SJCRH30 (cell line): ENCODE measurements around the gene CLASP1. TPM values are rescaled to one million over a fixed set of nuclear protein-coding genes. Genes with fewer than 3 reads are reported as not detected.
A peak's percentile ranks its signal among the peaks of the same experiment; 100 is the strongest.

ENCODE experiments used
- DNase-seq, 2 experiments: peaks; one replicate each; pipeline ENCODE4 v3.0.0-alpha.2; 2015 to 2020
- H3K27ac ChIP-seq: fragments of 250-450 bp; sonication (Bioruptor Pico); 2 replicates; pipeline ENCODE4 v1.5.1; 2020; ENCODE audit warnings: mild to moderate bottlenecking, moderate library complexity
- H3K27me3 ChIP-seq: fragments of 250-450 bp; sonication (Bioruptor Pico); 2 replicates; pipeline ENCODE4 v1.5.1; 2020; ENCODE audit warnings: mild to moderate bottlenecking, moderate library complexity
- H3K36me3 ChIP-seq: fragments of 250-450 bp; sonication (Bioruptor Pico); 2 replicates; pipeline ENCODE4 v1.5.1; 2020; ENCODE audit warnings: mild to moderate bottlenecking, moderate library complexity
- H3K4me1 ChIP-seq: fragments of 250-450 bp; sonication (Bioruptor Pico); 2 replicates; pipeline ENCODE4 v1.5.1; 2020; ENCODE audit warnings: mild to moderate bottlenecking, moderate library complexity
- H3K4me3 ChIP-seq: fragments of 250-450 bp; sonication (Bioruptor Pico); 2 replicates; pipeline ENCODE4 v1.5.1; 2020; ENCODE audit warnings: mild to moderate bottlenecking, moderate library complexity
- H3K9me3 ChIP-seq: fragments of 250-450 bp; sonication (Bioruptor Pico); replicated peaks from 2 replicates; pipeline ENCODE4 v1.5.1; 2020; ENCODE audit warnings: mild to moderate bottlenecking, moderate library complexity
- total RNA-seq: library from RNA; depleted of rRNA; stranded (reverse); fragments of >200 nt; shearing (Covaris generic); gene quantifications from 2 replicates; pipeline ENCODE4 v1.2.3, GENCODE V29; 2014

The CLASP1 gene
- total RNA-seq, 1 experiment from 2014 or later: 53.8 TPM

DNA sequence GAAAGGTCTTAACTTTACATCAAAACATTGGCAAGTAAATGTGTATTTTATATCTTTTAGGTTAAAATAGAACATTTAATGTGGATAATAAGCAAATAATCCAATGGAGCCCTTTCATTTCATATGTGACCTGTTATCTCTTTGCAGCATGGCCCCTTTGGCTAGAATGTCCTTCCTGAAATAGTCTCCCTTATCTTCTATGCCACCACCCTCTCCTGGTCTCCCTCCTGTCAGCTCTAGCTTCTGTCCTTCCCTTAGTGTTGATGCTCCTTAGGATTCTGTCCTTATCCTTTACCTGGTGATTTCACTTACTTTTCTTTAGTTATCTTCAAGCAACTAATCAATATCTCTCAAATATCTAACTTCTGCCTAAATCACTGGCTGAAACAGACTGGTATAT lies 277.2 kb downstream of the CLASP1 start:
- no peak overlapping the region for H3K27ac ChIP-seq
- H3K36me3 ChIP-seq: peaks cover 19% of the 10 kb centered on the region
- H3K27me3 ChIP-seq: no peaks in the 10 kb centered on the region
- no peak for DNase-seq
- no peaks in the 10 kb centered on the region for H3K9me3 ChIP-seq
- no peaks in the 10 kb centered on the region for H3K4me1 ChIP-seq
- no peak overlapping the region for H3K4me3 ChIP-seq

DNA sequence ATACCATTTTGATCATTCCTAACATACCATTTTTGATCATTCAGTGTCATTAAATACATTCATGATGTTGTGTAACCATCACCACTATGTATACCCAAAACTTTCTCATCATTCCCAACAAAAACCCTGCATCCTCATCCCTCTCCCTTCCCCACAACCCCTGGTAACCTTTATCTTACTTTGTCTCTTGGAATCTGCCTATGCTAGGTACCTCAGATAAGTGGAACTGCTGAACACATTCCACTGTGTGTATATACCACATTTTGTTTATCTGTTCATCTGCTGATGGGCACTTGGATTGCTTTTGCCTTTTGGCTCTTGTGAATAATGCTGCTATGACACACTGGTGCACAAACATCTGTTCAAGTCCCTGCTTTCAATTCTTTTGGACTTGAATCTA lies 280.4 kb downstream of the CLASP1 start:
- H3K27me3 ChIP-seq: no peaks in the 10 kb centered on the region
- peaks cover 6% of the 10 kb centered on the region; the same call in 1 of the 2 replicates for H3K36me3 ChIP-seq
- DNase-seq: no peak

DNA sequence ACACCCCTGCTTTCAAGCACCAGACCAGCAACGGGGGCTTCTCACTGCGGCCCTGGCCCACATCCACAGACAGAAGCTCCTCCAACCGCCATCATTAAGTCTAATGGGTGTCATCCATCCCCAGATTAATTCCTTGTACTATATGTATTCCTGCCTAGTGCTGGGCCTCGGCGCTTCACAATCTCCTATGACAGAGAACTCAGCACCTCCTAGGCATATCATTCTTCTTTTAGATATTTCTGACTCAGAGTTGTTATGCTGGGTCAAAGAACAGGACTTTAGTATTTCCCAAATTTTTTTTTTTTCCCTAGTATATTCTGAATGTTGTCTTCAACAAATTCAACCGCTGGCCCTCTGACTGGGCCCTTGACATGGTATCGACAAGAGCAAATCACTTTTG lies 281.1 kb downstream of the CLASP1 start:
- Histone ChIP-seq H3K4me3 (no peak overlapping the region), H3K4me1 (no peaks in the 10 kb centered on the region), H3K27me3 (no peaks in the 10 kb centered on the region), H3K36me3 (peaks cover 7% of the 10 kb centered on the region; the same call in 1 of the 2 replicates), H3K9me3 (no peaks in the 10 kb centered on the region), H3K27ac (no peak overlapping the region)
- no peak for DNase-seq

More for the DNA sequence above, 280.4 kb downstream of the CLASP1 start:
- H3K4me1 ChIP-seq: no peaks in the 10 kb centered on the region
- H3K4me3 ChIP-seq: no peak overlapping the region
- H3K9me3 ChIP-seq: no peaks in the 10 kb centered on the region
- H3K27ac ChIP-seq: no peak overlapping the region

DNA sequence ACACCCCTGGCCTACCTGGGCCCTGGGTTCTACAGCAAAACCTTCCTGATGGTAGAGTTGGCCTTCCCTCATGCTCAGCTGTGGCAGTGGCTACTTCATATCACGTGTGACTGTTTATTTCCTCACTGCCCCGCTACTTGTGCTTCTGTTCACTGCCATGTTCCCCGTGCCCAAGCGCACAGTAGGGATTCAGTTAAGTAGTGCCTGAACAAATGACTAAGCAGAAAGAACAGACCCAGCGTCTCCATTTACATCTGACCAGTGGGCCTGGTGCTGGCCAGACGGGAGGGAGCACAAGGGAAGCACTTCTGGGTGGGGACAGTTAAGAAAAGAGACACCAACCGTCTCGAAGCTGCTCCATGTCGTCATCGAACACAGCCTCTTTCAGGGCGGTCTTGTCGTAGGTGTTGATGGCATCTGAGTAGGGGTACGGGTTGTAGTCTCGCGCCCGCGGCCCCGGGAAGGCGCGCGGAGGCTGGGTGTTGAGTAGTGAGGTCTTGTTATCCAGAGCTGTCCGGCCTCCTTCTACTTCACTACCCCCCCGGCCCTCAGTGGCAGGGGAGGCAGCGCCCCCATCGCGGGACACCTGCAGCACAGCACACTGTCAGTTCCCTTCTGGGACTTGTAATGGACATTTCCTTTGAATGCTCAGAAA lies 281.9 kb downstream of the CLASP1 start:
- DNase-seq: no peak

DNA sequence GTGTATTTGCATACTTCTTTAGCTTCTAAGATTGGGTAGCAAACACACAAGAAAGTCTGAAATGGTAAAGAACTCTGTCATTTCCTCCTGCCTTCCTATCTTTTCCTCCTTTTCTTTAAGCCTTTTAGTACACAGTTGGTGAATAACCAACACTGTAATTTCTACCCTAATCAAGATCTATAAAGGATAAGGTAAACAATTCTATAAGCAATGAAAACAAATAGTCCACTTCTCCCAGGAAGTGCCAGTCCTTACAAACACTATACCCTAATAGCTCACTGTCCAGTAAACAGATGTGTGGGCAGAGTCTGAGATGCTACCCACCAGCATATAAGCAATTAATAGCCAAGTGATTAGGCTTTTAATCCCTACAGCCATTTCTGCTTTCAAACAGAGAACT lies 283.2 kb downstream of the CLASP1 start:
- H3K36me3 ChIP-seq: peaks cover 17% of the 10 kb centered on the region; the same call in 1 of the 2 replicates
- no peak for DNase-seq
- no peak overlapping the region for H3K4me3 ChIP-seq
- no peaks in the 10 kb centered on the region for H3K9me3 ChIP-seq
- H3K4me1 ChIP-seq: no peaks in the 10 kb centered on the region
- no peaks in the 10 kb centered on the region for H3K27me3 ChIP-seq
- H3K27ac ChIP-seq: no peak overlapping the region

More for the DNA sequence above, 281.9 kb downstream of the CLASP1 start:
- Histone ChIP-seq H3K36me3 (peaks cover 11% of the 10 kb centered on the region; the same call in 1 of the 2 replicates), H3K9me3 (no peaks in the 10 kb centered on the region), H3K27me3 (no peaks in the 10 kb centered on the region), H3K4me1 (no peaks in the 10 kb centered on the region), H3K4me3 (no peak overlapping the region), H3K27ac (no peak overlapping the region)

DNA sequence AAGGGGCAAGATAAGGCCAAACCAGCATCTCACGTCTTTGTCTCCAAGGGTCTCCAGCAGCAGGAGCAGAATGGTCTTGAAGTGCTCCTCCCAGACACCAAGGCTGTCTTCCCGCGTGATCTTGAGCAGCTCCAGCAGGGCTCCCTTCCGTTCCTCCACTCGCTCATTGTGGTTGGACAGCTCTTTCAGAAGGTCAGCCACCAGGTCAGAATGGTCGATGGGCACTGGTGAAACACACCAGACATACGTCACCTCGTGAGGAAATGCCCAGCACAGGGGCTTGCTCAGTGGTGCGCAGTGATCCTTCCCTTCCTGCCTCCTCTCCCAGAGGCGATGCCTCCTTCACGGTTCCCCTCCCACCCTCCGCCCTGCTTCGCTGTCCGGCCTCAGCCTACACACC lies 284.2 kb downstream of the CLASP1 start:
- H3K27ac ChIP-seq: no peak overlapping the region
- no peaks in the 10 kb centered on the region for H3K4me1 ChIP-seq
- H3K4me3 ChIP-seq: no peak overlapping the region
- H3K9me3 ChIP-seq: no peaks in the 10 kb centered on the region
- no peak for DNase-seq
- H3K27me3 ChIP-seq: no peaks in the 10 kb centered on the region
- peaks cover 17% of the 10 kb centered on the region; the same call in 1 of the 2 replicates for H3K36me3 ChIP-seq

DNA sequence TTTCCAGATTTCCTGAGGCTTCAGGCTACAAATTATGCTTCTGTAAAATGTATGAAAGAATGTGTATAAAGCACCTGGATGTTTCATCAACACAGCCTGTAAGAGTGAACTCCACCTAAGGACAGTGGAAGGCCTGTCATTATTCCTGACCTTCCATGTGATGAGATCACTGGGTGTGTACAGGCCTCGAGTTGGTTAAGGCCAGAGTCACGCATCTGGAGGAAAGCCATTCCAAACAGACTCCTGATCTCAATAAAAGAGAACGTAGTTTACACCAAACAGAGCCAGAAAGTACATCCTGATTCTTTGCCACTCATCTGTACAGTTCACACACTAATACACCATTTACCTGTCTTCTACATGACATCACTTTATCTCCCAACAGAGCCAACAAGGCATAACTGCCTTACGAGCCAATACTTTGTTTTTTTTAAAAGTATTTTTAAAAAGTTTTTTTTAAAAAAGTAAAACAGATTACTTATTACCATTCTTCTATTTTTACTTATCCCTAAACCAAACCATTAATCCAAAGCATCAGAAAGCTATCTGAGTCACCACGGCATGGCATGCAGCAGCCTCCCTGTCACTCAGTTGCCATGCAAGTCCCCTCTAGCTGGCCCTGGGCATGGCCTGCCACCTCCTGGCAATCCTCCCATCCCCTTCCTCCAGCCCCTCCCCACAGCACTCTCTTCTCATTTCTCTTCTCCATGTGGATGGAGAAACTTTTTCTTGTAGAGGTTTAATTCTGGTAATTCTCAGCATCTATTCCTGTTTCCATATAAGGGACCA lies 285.4 kb downstream of the CLASP1 start:
- no peak overlapping the region for H3K4me3 ChIP-seq
- no peaks in the 10 kb centered on the region for H3K4me1 ChIP-seq
- peaks cover 18% of the 10 kb centered on the region; the same call in 1 of the 2 replicates for H3K36me3 ChIP-seq
- no peaks in the 10 kb centered on the region for H3K27me3 ChIP-seq
- no peak for DNase-seq
- H3K9me3 ChIP-seq: no peaks in the 10 kb centered on the region
- no peak overlapping the region for H3K27ac ChIP-seq

DNA sequence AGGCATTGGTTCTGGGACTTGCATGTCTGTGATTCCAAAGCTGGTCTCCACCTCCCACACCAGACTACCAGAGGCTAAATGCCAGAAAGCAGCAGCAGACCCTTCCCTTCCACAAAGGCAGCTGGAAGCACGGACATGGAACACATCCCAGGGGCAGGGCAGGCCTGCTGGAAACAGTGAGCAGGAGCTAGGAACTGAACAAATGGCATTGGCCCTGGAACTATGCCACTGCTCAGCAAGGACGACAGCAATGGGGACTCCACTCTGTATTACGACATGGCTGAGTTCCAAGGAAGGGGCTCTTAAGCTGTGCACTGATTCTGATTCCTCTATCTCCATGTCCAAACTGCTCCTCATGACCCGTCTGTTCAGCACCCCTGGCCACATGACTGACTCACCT lies 286.5 kb downstream of the CLASP1 start:
- Histone ChIP-seq H3K36me3 (peaks cover 19% of the 10 kb centered on the region), H3K27ac (no peak overlapping the region), H3K27me3 (no peaks in the 10 kb centered on the region), H3K4me3 (no peak overlapping the region), H3K9me3 (no peaks in the 10 kb centered on the region), H3K4me1 (no peaks in the 10 kb centered on the region)
- no peak for DNase-seq

DNA sequence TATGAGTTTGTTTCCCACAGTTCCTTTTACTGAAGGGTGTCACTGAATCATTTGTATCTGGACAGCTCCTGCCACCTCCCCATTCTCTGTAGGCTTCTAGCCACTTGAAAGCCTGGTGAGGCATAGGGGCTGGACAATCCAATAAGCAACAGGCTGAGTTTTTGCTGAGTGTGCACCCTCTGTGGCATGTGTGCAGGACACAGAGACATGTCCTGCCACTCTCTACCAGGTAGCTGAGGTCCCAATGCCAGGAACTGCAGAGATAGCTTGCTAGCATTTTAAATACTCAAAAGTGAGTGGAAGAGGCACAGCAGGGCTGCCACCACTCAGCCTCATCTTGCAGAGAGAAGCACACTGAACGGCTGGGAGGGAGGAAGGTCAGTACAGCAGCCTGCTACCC lies 287.0 kb downstream of the CLASP1 start:
- Histone ChIP-seq H3K36me3 (peaks cover 19% of the 10 kb centered on the region), H3K27ac (no peak overlapping the region)

DNA sequence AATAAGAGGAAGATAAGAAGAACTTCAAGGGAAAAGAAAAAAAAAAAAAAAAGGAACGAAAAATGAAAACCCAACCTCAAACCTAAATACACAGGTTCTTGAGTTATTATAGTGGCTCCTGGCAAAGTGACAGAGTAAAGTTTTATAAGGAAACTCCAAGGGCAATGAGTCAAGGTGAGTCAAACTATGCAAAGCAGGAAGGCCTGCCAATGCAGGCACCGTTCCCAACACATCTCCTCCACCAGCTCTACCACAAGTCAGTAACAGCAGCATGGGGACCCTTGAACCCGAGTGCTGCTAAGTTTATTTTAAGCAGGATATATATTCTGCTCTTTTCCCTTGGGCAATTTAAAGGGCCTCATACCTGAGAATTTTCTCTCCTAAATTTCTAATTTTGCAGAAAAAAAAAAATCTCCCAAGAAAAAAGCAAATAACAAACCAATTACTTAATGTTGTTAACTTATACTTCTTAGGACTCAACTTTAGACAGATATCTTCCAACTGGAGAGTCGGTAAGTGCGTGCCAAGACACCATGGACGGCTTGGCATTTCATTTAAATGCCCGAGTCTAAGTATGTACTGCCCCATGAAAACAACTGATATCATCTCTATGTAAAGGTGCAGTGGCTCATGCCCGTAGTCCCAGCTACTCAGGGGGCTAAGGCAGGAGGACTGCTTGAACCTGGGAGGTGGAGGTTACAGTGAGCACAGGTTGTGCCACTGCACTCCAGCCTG lies 288.5 kb downstream of the CLASP1 start:
- Histone ChIP-seq H3K27me3 (no peaks in the 10 kb centered on the region), H3K36me3 (peaks cover 16% of the 10 kb centered on the region), H3K4me3 (no peak overlapping the region), H3K4me1 (0 out of 2 replicates have a peak, but pooled peaks cover 1% of the 10 kb centered on the region), H3K27ac (no peak overlapping the region), H3K9me3 (no peaks in the 10 kb centered on the region)
- DNase-seq: no peak

More for the DNA sequence above, 287.0 kb downstream of the CLASP1 start:
- H3K9me3 ChIP-seq: no peaks in the 10 kb centered on the region
- H3K4me3 ChIP-seq: no peak overlapping the region
- no peaks in the 10 kb centered on the region for H3K27me3 ChIP-seq
- H3K4me1 ChIP-seq: no peaks in the 10 kb centered on the region
- DNase-seq: no peak

DNA sequence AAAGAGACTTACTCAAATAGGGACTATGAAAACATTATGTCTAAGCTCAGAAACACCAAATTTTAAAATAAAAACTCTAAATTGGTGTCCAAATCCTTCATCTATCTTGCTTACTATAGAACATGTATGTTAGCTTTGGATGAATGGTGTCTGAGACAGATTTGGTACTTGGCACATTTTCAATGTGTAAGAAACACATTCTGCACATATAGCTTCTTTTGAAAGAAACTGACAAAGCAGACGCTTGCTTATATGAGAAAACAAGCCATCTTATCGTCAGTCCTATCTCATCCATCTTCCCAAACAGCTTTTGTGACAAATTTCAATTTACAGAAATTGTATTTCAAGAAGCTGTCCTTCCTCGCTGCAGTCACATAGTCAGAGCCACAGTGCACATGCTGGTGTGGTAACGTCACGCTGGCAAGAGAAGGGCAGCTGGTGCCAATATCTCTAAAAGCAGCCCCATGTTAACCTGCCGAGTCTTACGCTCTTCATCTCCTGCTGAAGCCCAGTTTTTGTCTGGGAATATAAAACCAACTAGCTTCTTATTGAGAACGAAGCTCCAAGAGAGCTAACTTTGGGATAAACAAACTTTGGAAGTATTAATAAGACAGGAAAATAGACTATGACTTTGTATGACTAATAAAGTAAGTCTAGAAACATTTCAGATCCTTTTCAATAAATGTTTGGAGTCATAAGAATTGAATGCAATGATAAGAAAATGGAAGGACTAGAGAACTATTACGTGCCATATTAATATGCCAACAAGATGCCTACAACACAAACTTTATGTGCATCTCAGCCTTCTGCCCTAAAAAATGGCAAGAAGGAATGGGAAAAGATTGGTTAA lies 289.3 kb downstream of the CLASP1 start:
- no peak for DNase-seq
- Histone ChIP-seq H3K9me3 (no peaks in the 10 kb centered on the region), H3K36me3 (peaks cover 14% of the 10 kb centered on the region)

DNA sequence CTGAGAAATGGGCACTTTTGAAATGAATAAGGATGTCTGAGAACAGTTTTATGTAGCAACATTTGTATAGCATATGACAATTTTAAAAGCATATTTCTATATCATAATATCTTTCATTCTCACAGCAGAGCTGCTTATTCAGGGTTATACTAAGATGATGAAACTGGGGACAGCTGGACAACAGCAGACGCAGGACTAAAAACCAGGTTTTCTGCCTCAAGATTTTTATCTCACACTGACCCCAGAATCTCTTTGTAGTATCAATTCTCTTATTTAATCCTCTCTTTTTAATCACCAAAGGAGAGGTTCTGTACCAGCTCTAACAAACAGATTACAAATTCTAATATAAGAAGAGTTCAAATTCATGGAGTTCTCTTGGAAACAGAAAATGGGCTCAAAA lies 290.1 kb downstream of the CLASP1 start:
- no peaks in the 10 kb centered on the region for H3K27me3 ChIP-seq
- no peak for DNase-seq
- 0 out of 2 replicates have a peak, but pooled peaks cover 3% of the 10 kb centered on the region for H3K4me1 ChIP-seq
- H3K27ac ChIP-seq: no peak overlapping the region
- H3K9me3 ChIP-seq: no peaks in the 10 kb centered on the region
- peaks cover 17% of the 10 kb centered on the region for H3K36me3 ChIP-seq
- no peak overlapping the region for H3K4me3 ChIP-seq

More for the DNA sequence above, 289.3 kb downstream of the CLASP1 start:
- no peaks in the 10 kb centered on the region for H3K27me3 ChIP-seq
- H3K4me3 ChIP-seq: no peak overlapping the region
- 0 out of 2 replicates have a peak, but pooled peaks cover 3% of the 10 kb centered on the region for H3K4me1 ChIP-seq
- no peak overlapping the region for H3K27ac ChIP-seq

DNA sequence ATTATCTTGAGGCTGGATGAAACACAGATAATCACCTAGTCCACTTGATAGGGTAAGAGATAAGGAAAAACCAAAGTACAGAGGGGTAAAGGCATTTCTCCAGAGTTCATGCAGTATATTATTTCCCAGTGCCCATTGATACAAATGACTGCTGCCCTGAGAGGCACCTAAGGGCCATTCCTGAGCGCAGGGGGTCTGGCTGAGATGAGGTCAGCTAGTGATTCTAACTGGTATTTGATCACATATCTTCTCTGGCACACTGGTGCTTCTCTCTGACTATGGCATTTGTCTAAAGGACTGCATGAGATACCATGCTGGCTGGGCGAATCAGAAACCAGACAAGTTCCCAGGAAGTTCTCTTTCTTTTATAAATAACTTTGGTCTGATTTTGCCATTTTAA lies 291.0 kb downstream of the CLASP1 start:
- Histone ChIP-seq H3K27ac (no peak overlapping the region), H3K4me1 (0 out of 2 replicates have a peak, but pooled peaks cover 3% of the 10 kb centered on the region), H3K27me3 (no peaks in the 10 kb centered on the region), H3K4me3 (no peak overlapping the region), H3K9me3 (no peaks in the 10 kb centered on the region), H3K36me3 (peaks cover 25% of the 10 kb centered on the region)
- DNase-seq: no peak

DNA sequence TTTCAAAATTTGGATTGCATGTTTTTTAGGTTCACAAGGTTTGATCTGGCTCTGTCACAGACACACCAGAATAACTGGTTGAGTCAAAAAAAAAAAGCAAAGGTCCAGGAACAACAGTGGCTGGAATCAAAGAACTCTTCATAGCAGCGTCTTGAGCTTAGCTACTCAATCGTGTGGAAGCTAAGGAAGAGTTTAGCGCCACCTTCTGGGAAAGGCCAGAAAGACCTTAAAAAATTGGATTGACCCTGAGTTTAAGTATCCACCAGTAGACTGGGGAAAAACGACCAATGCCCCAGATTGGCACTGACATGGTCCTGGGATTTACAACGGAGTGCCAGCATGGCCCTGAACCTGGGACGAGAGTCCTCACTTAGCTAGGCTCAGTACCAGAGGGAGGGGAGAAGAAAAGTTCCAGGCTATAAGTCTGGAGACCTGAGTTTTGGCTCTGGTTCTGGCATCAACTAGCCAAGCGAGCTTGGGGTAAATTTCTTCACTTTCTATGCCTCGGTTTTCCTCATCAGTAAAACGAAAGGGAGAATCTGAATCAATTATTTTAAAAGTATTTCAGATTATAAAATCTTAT lies 293.1 kb downstream of the CLASP1 start:
- peak; percentile 54 to 90 for DNase-seq
- Histone ChIP-seq H3K36me3 (peaks cover 28% of the 10 kb centered on the region), H3K27me3 (no peaks in the 10 kb centered on the region), H3K9me3 (no peaks in the 10 kb centered on the region), H3K4me1 (0 out of 2 replicates have a peak, but pooled peaks cover 3% of the 10 kb centered on the region), H3K27ac (no peak overlapping the region), H3K4me3 (no peak overlapping the region)
